Suprapubic skin (tissue), 4 donors: ENCODE data around the gene PTPRM. TPM values are rescaled to one million over a fixed set of nuclear protein-coding genes. Genes with fewer than 3 reads are reported as not detected.

ENCODE experiments used
- DNase-seq, 2 donors: peaks; one replicate each; pipeline ENCODE4 v3.0.0-alpha.2; 2019; ENCODE audit warnings: low spot score in 2 of 2
- H3K27ac ChIP-seq: fragments of 200-600 bp; sonication (generic); one replicate; pipeline ENCODE4 v1.5.1; 2019
- H3K27me3 ChIP-seq: fragments of 200-600 bp; sonication (generic); one replicate; pipeline ENCODE4 v1.5.1; 2019
- H3K36me3 ChIP-seq: fragments of 200-600 bp; sonication (generic); one replicate; pipeline ENCODE4 v1.5.1; 2019
- H3K4me1 ChIP-seq: fragments of 200-600 bp; sonication (generic); one replicate; pipeline ENCODE4 v1.5.1; 2019
- H3K4me3 ChIP-seq: fragments of 200-600 bp; sonication (generic); one replicate; pipeline ENCODE4 v1.5.1; 2019; ENCODE audit warnings: mild to moderate bottlenecking
- H3K9me3 ChIP-seq: fragments of 200-600 bp; sonication (generic); one replicate; pipeline ENCODE4 v1.5.1; 2019
- CTCF ChIP-seq, 2 donors: fragments of 200-600 bp in 1 of 2; fragments of 450-650 bp in 1 of 2; sonication (generic) in 1 of 2; IDR thresholded peaks; one replicate each; pipeline ENCODE4 v1.5.1; 2016 to 2019; ENCODE audit warnings: antibody characterized with exemption in 2 of 2, mild to moderate bottlenecking in 1 of 2, moderate library complexity in 1 of 2
- EP300 ChIP-seq: sonication (generic); formaldehyde crosslinking; IDR thresholded peaks from one replicate; pipeline ENCODE4 v1.6.1; 2017; ENCODE audit warnings: antibody characterized with exemption
- POLR2A ChIP-seq, 2 donors: fragments of 450-650 bp; IDR thresholded peaks; one replicate each; pipeline ENCODE4 v1.6.1; 2017; ENCODE audit warnings: antibody characterized with exemption in 2 of 2, mild to moderate bottlenecking in 2 of 2, moderate library complexity in 2 of 2
- POLR2AphosphoS5 ChIP-seq, 3 donors: sonication (generic); formaldehyde crosslinking; IDR thresholded peaks; one replicate each; pipeline ENCODE4 v1.6.1; 2017; ENCODE audit warnings: antibody characterized with exemption in 3 of 3
- WGBS: methylation state at CpG from one replicate; pipeline ENCODE4 v1.1.5; 2018; 5-methylcytosine and 5-hydroxymethylcytosine counted together
- total RNA-seq, 4 donors: library from RNA; depleted of rRNA; stranded (reverse); fragments of >200 nt; gene quantifications; one replicate each; pipeline ENCODE4 v1.1.0, GENCODE V29; 2016

PTPRM gene
- total RNA-seq, 4 donors from 2014 or later, result 19.8 to 73.7 (median 40.0) TPM

- H3K27ac ChIP-seq, result no peak overlapping the region
- DNase-seq, result no peak
- no peaks in the 10 kb centered on the region for H3K9me3 ChIP-seq
- no peaks in the 10 kb centered on the region for H3K27me3 ChIP-seq
- H3K4me1 ChIP-seq, result peaks cover 16% of the 10 kb centered on the region
- no peak for TF ChIP-seq POLR2AphosphoS5 (IDR thresholded peaks at IDR 0.05)
- TF ChIP-seq CTCF (IDR thresholded peaks at IDR 0.05), result no peak
- TF ChIP-seq EP300, result no peak
- no peak overlapping the region for H3K4me3 ChIP-seq
- WGBS, result 71% methylated on average over 4 of the region's 4 CpGs
- no peaks in the 10 kb centered on the region for H3K36me3 ChIP-seq
Measured at GRCh38 chr18:7871560-7872456, 304.7 kb downstream of the PTPRM start.

GRCh38 chr18:7872569-7872968, 305.5 kb downstream of the PTPRM start:
- Histone ChIP-seq H3K36me3 (no peaks in the 10 kb centered on the region), H3K27ac (no peak overlapping the region), H3K27me3 (no peaks in the 10 kb centered on the region), H3K4me1 (peaks cover 16% of the 10 kb centered on the region), H3K4me3 (no peak overlapping the region), H3K9me3 (no peaks in the 10 kb centered on the region)
- WGBS, result 50% methylated on average over 3 of the region's 3 CpGs
- DNase-seq, result no peak
- TF ChIP-seq CTCF (IDR thresholded peaks at IDR 0.05), result no peak
- no peak for TF ChIP-seq POLR2A (IDR thresholded peaks at IDR 0.05)

GRCh38 chr18:7873316-7873715, 306.2 kb downstream of the PTPRM start:
- no peak for DNase-seq
- H3K4me1 ChIP-seq, result peaks cover 16% of the 10 kb centered on the region
- no peak for TF ChIP-seq POLR2A (IDR thresholded peaks at IDR 0.05)
- TF ChIP-seq POLR2AphosphoS5 (IDR thresholded peaks at IDR 0.05), result no peak
- no peaks in the 10 kb centered on the region for H3K36me3 ChIP-seq
- 84% methylated on average over 2 of the region's 2 CpGs for WGBS
- no peak overlapping the region for H3K4me3 ChIP-seq
- H3K27me3 ChIP-seq, result no peaks in the 10 kb centered on the region
- H3K9me3 ChIP-seq, result no peaks in the 10 kb centered on the region
- no peak overlapping the region for H3K27ac ChIP-seq

- Histone ChIP-seq H3K9me3 (no peaks in the 10 kb centered on the region), H3K27me3 (no peaks in the 10 kb centered on the region), H3K27ac (no peak overlapping the region), H3K36me3 (no peaks in the 10 kb centered on the region), H3K4me1 (peaks cover 16% of the 10 kb centered on the region), H3K4me3 (no peak overlapping the region)
- TF ChIP-seq POLR2A (IDR thresholded peaks at IDR 0.05), result no peak
- no peak for TF ChIP-seq POLR2AphosphoS5 (IDR thresholded peaks at IDR 0.05)
- DNase-seq, result no peak
- 94% methylated on average over 2 of the region's 2 CpGs for whole genome bisulfite sequencing
Measured at GRCh38 chr18:7876354-7877104, 309.4 kb downstream of the PTPRM start.

- no peak overlapping the region for H3K4me3 ChIP-seq
- H3K9me3 ChIP-seq, result no peaks in the 10 kb centered on the region
- TF ChIP-seq POLR2AphosphoS5 (IDR thresholded peaks at IDR 0.05) (no peak), EP300 (no peak), POLR2A (IDR thresholded peaks at IDR 0.05) (no peak), CTCF (IDR thresholded peaks at IDR 0.05) (no peak)
- H3K36me3 ChIP-seq, result no peaks in the 10 kb centered on the region
- H3K27me3 ChIP-seq, result no peaks in the 10 kb centered on the region
- 50% methylated on average over 1 of the region's 1 CpG for WGBS
- H3K27ac ChIP-seq, result no peak overlapping the region
- H3K4me1 ChIP-seq, result peaks cover 9% of the 10 kb centered on the region
- DNase-seq, result no peak
Measured at GRCh38 chr18:7877609-7878008, 310.5 kb downstream of the PTPRM start.
